ENCODE measurements around the gene CD248.

CD248 gene

DNA sequence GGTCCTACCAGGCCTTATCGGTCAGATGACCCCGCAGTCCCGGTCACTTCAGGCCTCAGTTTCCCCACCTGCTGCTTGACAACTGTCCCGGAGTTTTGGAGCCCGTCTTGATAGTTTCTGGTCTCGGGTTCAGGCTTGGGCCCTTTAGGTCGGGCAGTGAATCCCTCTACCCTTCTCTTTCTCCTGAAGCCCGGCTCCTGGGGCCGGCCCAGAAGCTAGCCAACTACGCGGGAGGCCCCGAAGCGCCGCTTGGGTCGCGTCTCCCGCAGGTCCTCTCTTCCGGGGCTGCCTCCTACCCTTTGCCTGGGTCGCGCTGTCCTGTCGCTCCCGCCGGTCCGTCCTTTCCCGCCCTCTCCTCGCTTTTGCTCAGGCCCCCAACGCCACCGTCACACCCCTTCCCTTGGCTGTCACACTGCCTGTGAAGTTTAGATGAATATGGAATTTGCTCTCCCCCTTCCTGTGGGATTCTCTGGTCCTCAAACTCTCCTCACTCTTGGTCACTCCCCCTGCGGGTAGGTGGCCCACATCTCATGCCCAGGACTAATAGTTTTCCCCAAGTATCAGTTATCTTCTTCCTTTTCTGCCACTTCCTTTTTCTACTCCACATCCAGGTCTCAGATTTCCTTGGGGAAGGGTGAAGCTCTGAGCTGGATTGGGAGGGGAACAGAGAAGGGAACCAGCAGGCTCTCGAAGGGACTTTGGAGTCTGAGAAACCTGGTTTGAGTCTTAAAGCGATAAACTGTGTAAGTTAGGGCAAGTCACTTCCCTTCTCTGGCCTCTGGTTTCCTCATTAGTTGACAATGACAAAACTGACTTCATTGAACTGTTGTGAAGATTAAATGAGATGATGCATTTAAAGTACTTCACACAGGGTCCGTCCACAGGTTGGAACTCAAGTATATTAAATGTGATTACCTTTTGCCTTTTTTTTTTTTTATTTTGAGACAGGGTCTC lies 47.6 kb downstream of the CD248 start:
- DNase-seq: peak; percentile 8

DNA sequence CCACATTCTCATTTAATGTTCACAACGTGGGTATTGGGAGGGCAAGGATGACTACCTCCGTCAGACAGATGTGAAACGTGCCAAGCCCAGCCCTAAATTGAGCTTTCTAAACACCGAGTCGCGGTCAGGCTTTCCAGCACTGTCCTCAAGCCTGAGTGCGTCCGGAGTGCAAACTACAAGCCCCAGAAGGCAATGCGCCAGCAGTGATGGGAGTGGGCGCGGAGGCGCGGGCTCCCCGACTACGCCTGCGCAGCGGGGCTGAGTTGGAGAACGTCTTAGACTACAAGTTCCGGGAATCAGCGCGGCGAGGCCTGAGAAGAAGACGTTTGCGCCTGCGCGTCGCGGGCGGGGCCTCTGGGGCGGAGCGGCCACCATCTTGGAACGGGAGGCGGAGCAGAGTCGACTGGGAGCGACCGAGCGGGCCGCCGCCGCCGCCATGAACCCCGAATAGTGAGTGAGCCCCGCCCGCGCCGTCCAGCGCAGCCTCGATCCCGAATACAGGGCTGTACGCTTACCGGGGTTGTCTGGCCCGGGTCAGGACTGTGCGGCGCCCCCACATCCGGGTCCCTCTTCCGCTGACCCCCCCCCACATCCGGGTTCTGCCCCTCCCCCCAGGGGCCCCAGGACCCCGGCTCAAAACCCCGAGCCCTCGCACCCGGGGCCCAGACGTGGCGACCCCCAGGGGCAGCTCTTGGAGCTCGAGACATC lies 48.4 kb downstream of the CD248 start, which contains the start of gene RAB1B:
TSS of gene RAB1B (plus strand) at position 396 of the 708 bp plus-strand sequence. CDS start at position 437, 41 bp downstream.
- DNase-seq: peak; percentile 97

DNA sequence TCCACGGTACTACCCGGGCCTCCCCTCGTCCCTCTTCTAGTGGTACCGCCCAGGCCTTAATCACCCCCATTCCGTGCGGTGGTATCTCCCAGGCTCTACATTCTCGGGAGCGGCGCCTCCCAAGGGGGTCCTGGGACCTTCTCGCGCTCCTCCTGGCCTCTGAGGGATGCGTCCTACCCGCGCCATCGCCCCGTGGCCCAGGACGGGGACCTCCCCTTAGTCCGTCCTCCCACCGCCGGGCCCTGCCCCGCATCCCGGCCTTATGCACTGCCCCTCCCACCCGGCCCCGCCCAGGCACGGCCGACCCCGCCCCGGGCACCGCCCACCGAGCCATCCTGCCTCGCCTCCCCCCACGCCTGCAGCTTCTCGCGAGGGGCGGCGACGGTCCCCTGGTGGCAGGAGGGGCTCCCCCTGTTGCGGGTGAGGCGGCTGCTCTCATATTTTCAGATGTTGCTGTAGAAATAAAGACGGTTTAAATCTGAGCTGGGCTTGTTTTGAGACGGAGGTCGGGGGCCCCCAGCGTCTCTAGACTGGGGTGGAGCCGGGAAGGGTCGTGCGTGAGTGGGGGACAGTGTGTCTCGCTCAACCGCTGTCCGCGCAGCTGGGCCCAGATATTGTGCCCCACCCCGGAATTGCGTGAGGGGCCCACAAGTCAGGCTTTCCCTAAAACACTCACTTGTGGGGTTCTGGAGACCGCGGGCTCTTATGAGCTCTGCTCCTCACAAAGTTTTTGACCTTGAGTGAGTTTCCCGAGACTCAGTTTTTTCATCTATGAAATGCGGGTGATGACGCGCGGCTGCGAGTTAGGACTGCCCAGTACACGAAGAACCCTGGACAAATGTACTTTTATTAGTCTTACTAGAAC lies 49.2 kb downstream of the CD248 start:
- peak; percentile 56 for DNase-seq

DNA sequence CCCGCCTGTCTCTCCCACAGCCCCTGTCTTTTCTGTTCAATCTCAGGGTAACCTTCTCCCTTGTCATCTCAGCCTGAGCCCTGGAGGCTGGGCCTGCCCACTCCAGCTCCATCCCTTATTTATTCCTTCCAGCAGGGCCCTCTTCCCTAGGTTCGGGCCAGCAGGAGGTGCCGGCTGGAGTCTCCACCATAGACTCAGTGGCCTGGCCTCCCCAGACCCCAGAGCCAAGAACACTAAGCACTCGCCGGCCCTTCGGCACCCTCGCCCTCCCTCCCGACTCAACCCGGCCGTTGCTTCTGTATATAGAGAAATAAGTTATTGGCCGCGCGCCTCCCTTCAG lies 49.8 kb downstream of the CD248 start:
- no peak for DNase-seq

- DNase-seq: no peak
Observed at GRCh38 chr11:66266378-66267038, 50.3 kb downstream of the CD248 start.

GRCh38 chr11:66265531-66266377 lies 51.1 kb downstream of the CD248 start:
- no peak for DNase-seq

GRCh38 chr11:66264914-66265313 lies 51.9 kb downstream of the CD248 start:
- DNase-seq: no peak
